WERI-Rb-1 (cell line): ENCODE measurements around the gene SLIT3.

ENCODE experiments used
- DNase-seq: peaks from one replicate; pipeline ENCODE4 v3.0.0-alpha.2; 2020
- H3K27ac ChIP-seq: fragments of 250-450 bp; sonication (Bioruptor Pico); 2 replicates; pipeline ENCODE4 v1.5.1; 2020; ENCODE audit warnings: mild to moderate bottlenecking, moderate library complexity
- H3K27me3 ChIP-seq: fragments of 250-450 bp; sonication (Bioruptor Pico); 2 replicates; pipeline ENCODE4 v1.5.1; 2021; ENCODE audit warnings: mild to moderate bottlenecking, low read depth, moderate library complexity; ENCODE audit not compliant: insufficient read depth, severe bottlenecking
- H3K36me3 ChIP-seq: fragments of 250-450 bp; sonication (Bioruptor Pico); 2 replicates; pipeline ENCODE4 v1.5.1; 2020; ENCODE audit warnings: mild to moderate bottlenecking, moderate library complexity
- H3K4me3 ChIP-seq: 2 replicates; pipeline ENCODE4 v1.5.1; 2011; ENCODE audit warnings: low read depth, mild to moderate bottlenecking, control low read depth, low read length
- H3K9me3 ChIP-seq: fragments of 250-450 bp; sonication (Bioruptor Pico); 2 replicates; pipeline ENCODE4 v1.5.1; 2021; ENCODE audit warnings: mild to moderate bottlenecking, moderate library complexity; ENCODE audit not compliant: severe bottlenecking
- TF ChIP-seq, protein P1 (sequence below): IDR thresholded peaks from 2 replicates; pipeline ENCODE4 v1.5.1; 2011; ENCODE audit warnings: low read depth, mild to moderate bottlenecking, control low read depth, inconsistent platforms, low read length

Gene SLIT3

GRCh38 chr5:169154679-169155078 lies 146.3 kb downstream of the SLIT3 start:
- TF ChIP-seq, protein P1, sequence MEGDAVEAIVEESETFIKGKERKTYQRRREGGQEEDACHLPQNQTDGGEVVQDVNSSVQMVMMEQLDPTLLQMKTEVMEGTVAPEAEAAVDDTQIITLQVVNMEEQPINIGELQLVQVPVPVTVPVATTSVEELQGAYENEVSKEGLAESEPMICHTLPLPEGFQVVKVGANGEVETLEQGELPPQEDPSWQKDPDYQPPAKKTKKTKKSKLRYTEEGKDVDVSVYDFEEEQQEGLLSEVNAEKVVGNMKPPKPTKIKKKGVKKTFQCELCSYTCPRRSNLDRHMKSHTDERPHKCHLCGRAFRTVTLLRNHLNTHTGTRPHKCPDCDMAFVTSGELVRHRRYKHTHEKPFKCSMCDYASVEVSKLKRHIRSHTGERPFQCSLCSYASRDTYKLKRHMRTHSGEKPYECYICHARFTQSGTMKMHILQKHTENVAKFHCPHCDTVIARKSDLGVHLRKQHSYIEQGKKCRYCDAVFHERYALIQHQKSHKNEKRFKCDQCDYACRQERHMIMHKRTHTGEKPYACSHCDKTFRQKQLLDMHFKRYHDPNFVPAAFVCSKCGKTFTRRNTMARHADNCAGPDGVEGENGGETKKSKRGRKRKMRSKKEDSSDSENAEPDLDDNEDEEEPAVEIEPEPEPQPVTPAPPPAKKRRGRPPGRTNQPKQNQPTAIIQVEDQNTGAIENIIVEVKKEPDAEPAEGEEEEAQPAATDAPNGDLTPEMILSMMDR = no peak
- Histone ChIP-seq H3K9me3 (peaks cover 5% of the 10 kb centered on the region), H3K36me3 (no peaks in the 10 kb centered on the region), H3K27me3 (peaks cover 65% of the 10 kb centered on the region), H3K4me3 (no peak overlapping the region), H3K27ac (no peak overlapping the region)
- no peak for DNase-seq

DNA sequence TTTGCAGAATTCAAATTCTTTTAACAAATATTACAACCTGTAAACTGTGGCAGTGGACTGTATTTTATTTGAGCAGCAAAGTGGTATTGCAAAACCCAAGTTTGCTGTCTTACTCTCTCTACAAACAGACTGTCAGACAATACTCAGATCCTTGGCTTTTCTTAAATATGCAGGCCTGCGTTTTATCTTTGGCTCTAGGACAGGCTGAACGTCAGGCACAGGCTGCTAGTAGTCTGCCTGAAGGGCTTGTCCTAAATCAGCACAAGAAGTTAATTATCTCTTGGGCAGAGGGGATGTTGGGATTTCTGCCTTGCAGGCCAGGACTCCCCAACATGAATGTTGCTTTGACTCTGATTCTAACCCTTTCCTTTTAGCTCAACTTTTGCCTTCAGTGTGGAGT lies 147.5 kb downstream of the SLIT3 start:
- Histone ChIP-seq H3K4me3 (no peak overlapping the region), H3K27ac (no peak overlapping the region)

DNA sequence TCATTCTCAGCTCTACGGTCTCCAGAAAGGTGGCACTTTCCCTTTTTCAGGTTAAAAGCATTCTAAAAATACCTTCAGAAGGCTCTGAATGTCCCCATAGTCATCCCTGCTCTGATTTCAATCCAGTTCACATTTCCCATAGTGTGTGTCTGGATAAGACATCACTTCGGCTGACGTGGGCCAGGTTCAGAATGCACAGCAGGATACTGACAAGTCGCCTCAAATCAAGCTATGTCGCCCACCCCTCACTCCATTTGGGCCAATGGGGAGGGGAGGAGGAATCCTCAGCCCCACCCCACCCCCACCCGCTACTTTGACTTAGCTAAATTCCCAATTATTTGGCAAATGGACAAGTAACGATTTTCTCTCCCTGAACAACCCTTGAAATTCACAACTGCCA lies 148.0 kb downstream of the SLIT3 start:
- Histone ChIP-seq H3K4me3 (no peak overlapping the region), H3K36me3 (no peaks in the 10 kb centered on the region), H3K9me3 (no peaks in the 10 kb centered on the region), H3K27me3 (peaks cover 61% of the 10 kb centered on the region), H3K27ac (no peak overlapping the region)
- no peak for DNase-seq
- TF ChIP-seq, protein P1 = no peak

More for the DNA sequence above, 147.5 kb downstream of the SLIT3 start:
- Histone ChIP-seq H3K36me3 (no peaks in the 10 kb centered on the region), H3K9me3 (no peaks in the 10 kb centered on the region), H3K27me3 (peaks cover 60% of the 10 kb centered on the region)
- TF ChIP-seq, protein P1 = no peak
- DNase-seq = no peak

- Histone ChIP-seq H3K27me3 (peaks cover 66% of the 10 kb centered on the region), H3K4me3 (no peak overlapping the region), H3K27ac (no peak overlapping the region), H3K9me3 (no peaks in the 10 kb centered on the region), H3K36me3 (no peaks in the 10 kb centered on the region)
- DNase-seq = no peak
- TF ChIP-seq, protein P1 = no peak
Measured at GRCh38 chr5:169152453-169152852, 148.5 kb downstream of the SLIT3 start.

GRCh38 chr5:169151051-169151805 lies 149.7 kb downstream of the SLIT3 start:
- Histone ChIP-seq H3K4me3 (no peak overlapping the region), H3K27me3 (peaks cover 72% of the 10 kb centered on the region), H3K9me3 (no peaks in the 10 kb centered on the region), H3K36me3 (no peaks in the 10 kb centered on the region), H3K27ac (no peak overlapping the region)
- DNase-seq = no peak
- TF ChIP-seq, protein P1 = no peak

- no peak overlapping the region for H3K4me3 ChIP-seq
- no peak for DNase-seq
- H3K27me3 ChIP-seq = peaks cover 72% of the 10 kb centered on the region
- no peak overlapping the region for H3K27ac ChIP-seq
- TF ChIP-seq, protein P1 = no peak
- no peaks in the 10 kb centered on the region for H3K9me3 ChIP-seq
- no peaks in the 10 kb centered on the region for H3K36me3 ChIP-seq
Measured at GRCh38 chr5:169150108-169150507, 150.8 kb downstream of the SLIT3 start.
